H9 (cell line): ENCODE measurements around the gene SLC12A6. TPM values are rescaled to one million over a fixed set of nuclear protein-coding genes. Genes with fewer than 3 reads are reported as not detected.

Experiments used
- DNase-seq: peaks from one replicate; pipeline ENCODE4 v3.0.0-alpha.2; 2017
- H2AFZ ChIP-seq: one replicate; pipeline ENCODE4 v1.6.1; 2013; ENCODE audit warnings: mild to moderate bottlenecking, low read length, control low read depth, moderate library complexity
- H2AK5ac ChIP-seq: 2 replicates; pipeline ENCODE4 v1.6.1; 2013; ENCODE audit warnings: low read length, control low read depth, mixed read lengths; ENCODE audit not compliant: insufficient read length
- H2BK120ac ChIP-seq: one replicate; pipeline ENCODE4 v1.6.1; 2013; ENCODE audit warnings: low read depth, mild to moderate bottlenecking, low read length, control low read depth, inconsistent platforms; ENCODE audit not compliant: poor library complexity, severe bottlenecking
- H2BK12ac ChIP-seq: 2 replicates; pipeline ENCODE4 v1.6.1; 2013; ENCODE audit warnings: low read length, control low read depth, mixed read lengths, low read depth; ENCODE audit not compliant: insufficient read length
- H2BK15ac ChIP-seq: 2 replicates; pipeline ENCODE4 v1.6.1; 2013; ENCODE audit warnings: low read depth, low read length, control low read depth
- H2BK20ac ChIP-seq: one replicate; pipeline ENCODE4 v1.6.1; 2013; ENCODE audit warnings: low read depth, mild to moderate bottlenecking, low read length, control low read depth, inconsistent platforms; ENCODE audit not compliant: poor library complexity, severe bottlenecking
- H2BK5ac ChIP-seq: 2 replicates; pipeline ENCODE4 v1.6.1; 2013; ENCODE audit warnings: low read length, control low read depth, mixed read lengths; ENCODE audit not compliant: insufficient read length
- H3K14ac ChIP-seq: 2 replicates; pipeline ENCODE4 v1.6.1; 2013; ENCODE audit warnings: low read length, control low read depth; ENCODE audit not compliant: insufficient read depth
- H3K18ac ChIP-seq: 2 replicates; pipeline ENCODE4 v1.6.1; 2013; ENCODE audit warnings: low read depth, mild to moderate bottlenecking, mixed read lengths, low read length, control low read depth; ENCODE audit not compliant: insufficient read length
- H3K23ac ChIP-seq: 2 replicates; pipeline ENCODE4 v1.6.1; 2013; ENCODE audit warnings: low read length, control low read depth, mixed read lengths, low read depth; ENCODE audit not compliant: insufficient read length
- H3K23me2 ChIP-seq: 2 replicates; pipeline ENCODE4 v1.6.1; 2013; ENCODE audit warnings: low read depth, mild to moderate bottlenecking, mixed read lengths, low read length, control low read depth; ENCODE audit not compliant: insufficient read length, poor library complexity, severe bottlenecking
- H3K27ac ChIP-seq: 2 replicates; pipeline ENCODE4 v1.5.1; 2013; ENCODE audit warnings: low read length, control low read depth, mixed read lengths, low read depth; ENCODE audit not compliant: insufficient read length
- H3K27me3 ChIP-seq: 2 replicates; pipeline ENCODE4 v1.6.1; 2013; ENCODE audit warnings: low read length, control low read depth, inconsistent platforms; ENCODE audit not compliant: insufficient read depth
- H3K4ac ChIP-seq: 2 replicates; pipeline ENCODE4 v1.6.1; 2013; ENCODE audit warnings: low read depth, mild to moderate bottlenecking, control low read depth, inconsistent platforms, low read length, moderate library complexity
- H3K4me1 ChIP-seq: 2 replicates; pipeline ENCODE4 v1.6.1; 2013; ENCODE audit warnings: low read length, control low read depth, inconsistent platforms; ENCODE audit not compliant: insufficient read depth
- H3K4me2 ChIP-seq: 2 replicates; pipeline ENCODE4 v1.6.1; 2013; ENCODE audit warnings: low read length, control low read depth, mixed read lengths; ENCODE audit not compliant: insufficient read length, insufficient read depth
- H3K56ac ChIP-seq: 2 replicates; pipeline ENCODE4 v1.6.1; 2013; ENCODE audit warnings: low read depth, mild to moderate bottlenecking, mixed read lengths, low read length, control low read depth; ENCODE audit not compliant: insufficient read length
- H3K79me1 ChIP-seq: 2 replicates; pipeline ENCODE4 v1.6.1; 2013; ENCODE audit warnings: low read depth, mild to moderate bottlenecking, moderate library complexity, low read length, control low read depth, inconsistent platforms; ENCODE audit not compliant: insufficient read depth, poor library complexity, severe bottlenecking
- H3K79me2 ChIP-seq: 2 replicates; pipeline ENCODE4 v1.6.1; 2013; ENCODE audit warnings: low read length, control low read depth, inconsistent platforms; ENCODE audit not compliant: insufficient read depth
- H3K9ac ChIP-seq: 2 replicates; pipeline ENCODE4 v1.6.1; 2013; ENCODE audit warnings: low read length, control low read depth, mixed read lengths; ENCODE audit not compliant: insufficient read length; ENCODE audit errors: extremely low read depth
- H3K9me3 ChIP-seq: one replicate; pipeline ENCODE4 v1.6.1; 2013; ENCODE audit warnings: low read depth, low read length, inconsistent platforms; ENCODE audit not compliant: control insufficient read depth
- H3T11ph ChIP-seq: one replicate; pipeline ENCODE4 v1.6.1; 2013; ENCODE audit warnings: mild to moderate bottlenecking, low read length, control low read depth, inconsistent platforms
- H4K20me1 ChIP-seq: one replicate; pipeline ENCODE4 v1.6.1; 2013; ENCODE audit not compliant: control insufficient read depth, insufficient read length, insufficient read depth
- H4K5ac ChIP-seq: 2 replicates; pipeline ENCODE4 v1.6.1; 2013; ENCODE audit warnings: low read depth, mild to moderate bottlenecking, mixed read lengths, low read length, control low read depth; ENCODE audit not compliant: insufficient read length
- H4K8ac ChIP-seq: replicated peaks from 2 replicates; pipeline ENCODE4 v1.6.1; 2013; ENCODE audit warnings: low read length, control low read depth, mixed read lengths, low read depth; ENCODE audit not compliant: insufficient read length
- H4K91ac ChIP-seq: 2 replicates; pipeline ENCODE4 v1.6.1; 2013; ENCODE audit warnings: low read depth, mild to moderate bottlenecking, moderate library complexity, mixed read lengths, low read length, control low read depth; ENCODE audit not compliant: insufficient read length
- H3K27ac Mint-ChIP-seq, 3 experiments: 2 replicates in 2 of 3; 3 replicates in 1 of 3; pipeline ENCODE4 v1.8.0; 2020 to 2021; ENCODE audit warnings: mixed read lengths in 3 of 3, mild to moderate bottlenecking in 1 of 3, moderate library complexity in 1 of 3
- H3K27me3 Mint-ChIP-seq: 2 replicates; pipeline ENCODE4 v1.8.0; 2021; ENCODE audit warnings: low read depth, mild to moderate bottlenecking, moderate library complexity, mixed read lengths
- H3K36me3 Mint-ChIP-seq, 3 experiments: 2 replicates in 2 of 3; 3 replicates in 1 of 3; pipeline ENCODE4 v1.8.0; 2020 to 2021; ENCODE audit warnings: low read depth in 3 of 3, mixed read lengths in 3 of 3; ENCODE audit not compliant: insufficient read depth in 1 of 3
- H3K4me1 Mint-ChIP-seq, 2 experiments: 2 replicates each; pipeline ENCODE4 v1.8.0; 2020; ENCODE audit warnings: mixed read lengths in 2 of 2
- H3K4me3 Mint-ChIP-seq, 2 experiments: 2 replicates in 1 of 2; 3 replicates in 1 of 2; pipeline ENCODE4 v1.8.0; 2020 to 2021; ENCODE audit warnings: mild to moderate bottlenecking in 2 of 2, mixed read lengths in 2 of 2, moderate library complexity in 1 of 2
- H3K9me3 Mint-ChIP-seq, 2 experiments: 2 replicates in 1 of 2; 3 replicates in 1 of 2; pipeline ENCODE4 v1.8.0; 2020; ENCODE audit warnings: mild to moderate bottlenecking in 2 of 2, mixed read lengths in 2 of 2, moderate library complexity in 1 of 2
- WGBS: extraction: QIAGEN DNeasy Blood & Tissue Kit; methylation state at CpG from one replicate; pipeline ENCODE4 v1.1.7; 2013; ENCODE audit warnings: missing lambda C conversion rate, low lambda C conversion rate, mixed read lengths; ENCODE audit not compliant: insufficient read length; ENCODE audit errors: extremely low coverage; 5-methylcytosine and 5-hydroxymethylcytosine counted together
- total RNA-seq: library from RNA; stranded (reverse); gene quantifications from 2 replicates; pipeline ENCODE4 v1.2.1, GENCODE V29; 2021
- TF ChIP-seq, protein P1 (sequence below): fragments of 200-600 bp; sonication (generic); conservative IDR thresholded peaks from 3 replicates; pipeline ENCODE4 v1.8.0; 2021; ENCODE audit warnings: antibody characterized with exemption, mild to moderate bottlenecking

Gene SLC12A6
- total RNA-seq, 1 experiment from 2014 or later = 11.1 TPM

GRCh38 chr15:34203936-34204335, 133.6 kb downstream of the SLC12A6 start:
- H3K27ac Mint-ChIP-seq = no peak overlapping the region
- TF ChIP-seq, protein P1, sequence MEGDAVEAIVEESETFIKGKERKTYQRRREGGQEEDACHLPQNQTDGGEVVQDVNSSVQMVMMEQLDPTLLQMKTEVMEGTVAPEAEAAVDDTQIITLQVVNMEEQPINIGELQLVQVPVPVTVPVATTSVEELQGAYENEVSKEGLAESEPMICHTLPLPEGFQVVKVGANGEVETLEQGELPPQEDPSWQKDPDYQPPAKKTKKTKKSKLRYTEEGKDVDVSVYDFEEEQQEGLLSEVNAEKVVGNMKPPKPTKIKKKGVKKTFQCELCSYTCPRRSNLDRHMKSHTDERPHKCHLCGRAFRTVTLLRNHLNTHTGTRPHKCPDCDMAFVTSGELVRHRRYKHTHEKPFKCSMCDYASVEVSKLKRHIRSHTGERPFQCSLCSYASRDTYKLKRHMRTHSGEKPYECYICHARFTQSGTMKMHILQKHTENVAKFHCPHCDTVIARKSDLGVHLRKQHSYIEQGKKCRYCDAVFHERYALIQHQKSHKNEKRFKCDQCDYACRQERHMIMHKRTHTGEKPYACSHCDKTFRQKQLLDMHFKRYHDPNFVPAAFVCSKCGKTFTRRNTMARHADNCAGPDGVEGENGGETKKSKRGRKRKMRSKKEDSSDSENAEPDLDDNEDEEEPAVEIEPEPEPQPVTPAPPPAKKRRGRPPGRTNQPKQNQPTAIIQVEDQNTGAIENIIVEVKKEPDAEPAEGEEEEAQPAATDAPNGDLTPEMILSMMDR = no peak
- H2BK12ac ChIP-seq = no peak overlapping the region
- no peak overlapping the region for H2AK5ac ChIP-seq
- H3K9me3 Mint-ChIP-seq = peaks cover 4 to 6% of the 10 kb centered on the region in 2 experiments; a peak in 3 of 5 replicates
- H4K5ac ChIP-seq = no peak overlapping the region
- H3K23ac ChIP-seq = no peak overlapping the region
- no peaks in the 10 kb centered on the region for H3K4me1 ChIP-seq
- H4K8ac ChIP-seq = no peak overlapping the region
- peaks cover 3% of the 10 kb centered on the region for H3K79me1 ChIP-seq
- no peak overlapping the region for H3K27ac ChIP-seq
- H2BK120ac ChIP-seq = no peak overlapping the region
- H3K36me3 Mint-ChIP-seq = peaks cover 30 to 53% (median 32%) of the 10 kb centered on the region in 3 experiments
- H3K4me3 Mint-ChIP-seq = no peak overlapping the region
- H3K4me1 Mint-ChIP-seq = peaks cover 10% of the 10 kb centered on the region in 2 experiments
- H3K14ac ChIP-seq = no peak overlapping the region
- no peak overlapping the region for H2BK5ac ChIP-seq
- no peak overlapping the region for H2BK15ac ChIP-seq
- no peak overlapping the region for H4K91ac ChIP-seq
- no peak overlapping the region for H3K4ac ChIP-seq
- no peak overlapping the region for H3K4me2 ChIP-seq
- no peak overlapping the region for H2BK20ac ChIP-seq
- no peaks in the 10 kb centered on the region for H3K9me3 ChIP-seq
- no peak overlapping the region for H3T11ph ChIP-seq
- H3K9ac ChIP-seq = no peak overlapping the region
- H3K18ac ChIP-seq = no peak overlapping the region
- peaks cover 33% of the 10 kb centered on the region for H3K79me2 ChIP-seq
- no peaks in the 10 kb centered on the region for H3K27me3 ChIP-seq
- H4K20me1 ChIP-seq = no peaks in the 10 kb centered on the region
- no peak overlapping the region for H3K56ac ChIP-seq
- no peaks in the 10 kb centered on the region for H3K23me2 ChIP-seq
- DNase-seq = no peak
- H3K27me3 Mint-ChIP-seq = no peaks in the 10 kb centered on the region
- no peak overlapping the region for H2AFZ ChIP-seq
- WGBS = no CpG with 5 or more reads among the region's 1 CpG
